WTC11 (cell line): ENCODE results near the gene CHID1. TPM values are rescaled to one million over a fixed set of nuclear protein-coding genes. Genes with fewer than 3 reads are reported as not detected.

Source experiments
- ATAC-seq: fragments of 200-7000 bp; cut with Tn5 transposase; 2 replicates; pipeline ENCODE4 v1.10.0; 2021; ENCODE audit warnings: mild to moderate bottlenecking, moderate library complexity
- CTCF ChIA-PET: fragments of 300-600 bp; sonication (Branson Sonifier 250); formaldehyde crosslinking; loops from one replicate; lab custom pipeline; 2021; ENCODE audit warnings: antibody characterized with exemption; lab: Charles Lee
- POLR2A ChIA-PET: fragments of 350-600 bp; sonication (Branson Sonifier 250); formaldehyde crosslinking; loops from one replicate; lab custom pipeline; 2021; ENCODE audit warnings: antibody characterized with exemption; lab: Charles Lee
- DNase-seq: peaks from one replicate; pipeline ENCODE4 v3.0.0; 2021; ENCODE audit warnings: low spot score
- H3K27ac Mint-ChIP-seq: 2 replicates; pipeline ENCODE4 v1.8.0; 2021; ENCODE audit warnings: mixed read lengths
- H3K27me3 Mint-ChIP-seq: 2 replicates; pipeline ENCODE4 v1.8.0; 2021; ENCODE audit warnings: low read depth, mild to moderate bottlenecking, moderate library complexity, mixed read lengths
- H3K36me3 Mint-ChIP-seq: 2 replicates; pipeline ENCODE4 v1.8.0; 2021; ENCODE audit warnings: mixed read lengths
- H3K4me1 Mint-ChIP-seq: 2 replicates; pipeline ENCODE4 v1.8.0; 2022; ENCODE audit warnings: mixed read lengths
- H3K4me3 Mint-ChIP-seq: 2 replicates; pipeline ENCODE4 v1.8.0; 2021; ENCODE audit warnings: mild to moderate bottlenecking, moderate library complexity, mixed read lengths
- H3K9me3 Mint-ChIP-seq: 2 replicates; pipeline ENCODE4 v1.8.0; 2021; ENCODE audit warnings: mixed read lengths
- CBFB ChIP-seq: sonication (generic); formaldehyde crosslinking; IDR thresholded peaks from 2 replicates; pipeline ENCODE4 v1.8.1; 2022; ENCODE audit warnings: mild to moderate bottlenecking, low read depth, missing genetic modification reagents
- CREB1 ChIP-seq: sonication (generic); formaldehyde crosslinking; IDR thresholded peaks from 2 replicates; pipeline ENCODE4 v1.8.0; 2023; ENCODE audit warnings: mild to moderate bottlenecking, missing genetic modification reagents
- CREM ChIP-seq: sonication (generic); formaldehyde crosslinking; IDR thresholded peaks from 2 replicates; pipeline ENCODE4 v1.8.1; 2022; ENCODE audit warnings: mild to moderate bottlenecking, missing genetic modification reagents, moderate library complexity
- ETV6 ChIP-seq: sonication (generic); formaldehyde crosslinking; IDR thresholded peaks from 2 replicates; pipeline ENCODE4 v1.8.1; 2022; ENCODE audit warnings: mild to moderate bottlenecking, missing genetic modification reagents
- GABPB1 ChIP-seq: sonication (generic); formaldehyde crosslinking; IDR thresholded peaks from 2 replicates; pipeline ENCODE4 v1.8.1; 2023; ENCODE audit warnings: mild to moderate bottlenecking, missing genetic modification reagents
- JAZF1 ChIP-seq: fragments of 250-450 bp; sonication (Bioruptor Pico); IDR thresholded peaks from 2 replicates; pipeline ENCODE4 v1.9.0; 2021; ENCODE audit warnings: moderate library complexity, mild to moderate bottlenecking, inconsistent platforms
- JUN ChIP-seq: sonication (generic); formaldehyde crosslinking; IDR thresholded peaks from 2 replicates; pipeline ENCODE4 v1.8.0; 2023; ENCODE audit warnings: mild to moderate bottlenecking, missing genetic modification reagents
- KAT7 ChIP-seq: sonication (generic); formaldehyde crosslinking; IDR thresholded peaks from 2 replicates; pipeline ENCODE4 v1.8.1; 2023; ENCODE audit warnings: missing genetic modification reagents, mild to moderate bottlenecking, borderline replicate concordance
- MXD4 ChIP-seq: fragments of 250-450 bp; sonication (Bioruptor Pico); IDR thresholded peaks from 2 replicates; pipeline ENCODE4 v1.8.0; 2021; ENCODE audit warnings: mild to moderate bottlenecking, moderate library complexity, borderline replicate concordance
- NFYB ChIP-seq: sonication (generic); formaldehyde crosslinking; conservative IDR thresholded peaks from 2 replicates; pipeline ENCODE4 v1.8.0; 2022; ENCODE audit warnings: low read depth, missing genetic modification reagents
- NR1H2 ChIP-seq: sonication (generic); formaldehyde crosslinking; IDR thresholded peaks from 2 replicates; pipeline ENCODE4 v1.9.0; 2021; ENCODE audit warnings: mild to moderate bottlenecking, moderate library complexity, missing genetic modification reagents
- OVOL2 ChIP-seq: fragments of 250-450 bp; sonication (Bioruptor Pico); IDR thresholded peaks from 2 replicates; pipeline ENCODE4 v1.9.0; 2021; ENCODE audit warnings: mild to moderate bottlenecking, borderline replicate concordance
- RORB ChIP-seq: fragments of 250-450 bp; sonication (Bioruptor Pico); IDR thresholded peaks from 2 replicates; pipeline ENCODE4 v1.9.0; 2021; ENCODE audit warnings: mild to moderate bottlenecking
- SP1 ChIP-seq: sonication (generic); formaldehyde crosslinking; conservative IDR thresholded peaks from 2 replicates; pipeline ENCODE4 v1.8.1; 2022; ENCODE audit warnings: missing genetic modification reagents
- ZNF219 ChIP-seq: sonication (generic); formaldehyde crosslinking; IDR thresholded peaks from 2 replicates; pipeline ENCODE4 v1.8.0; 2023; ENCODE audit warnings: missing genetic modification reagents, mild to moderate bottlenecking, borderline replicate concordance
- ZNF317 ChIP-seq: sonication (generic); formaldehyde crosslinking; IDR thresholded peaks from 2 replicates; pipeline ENCODE4 v1.8.1; 2023; ENCODE audit warnings: low read depth, mild to moderate bottlenecking, moderate library complexity, missing genetic modification reagents, borderline replicate concordance
- total RNA-seq: library from RNA; stranded (reverse); gene quantifications from 3 replicates; pipeline ENCODE4 v1.2.3, GENCODE V29; 2021
- TF ChIP-seq, protein P1 (sequence below): sonication (generic); formaldehyde crosslinking; IDR thresholded peaks from 2 replicates; pipeline ENCODE4 v1.8.1; 2023; ENCODE audit warnings: mild to moderate bottlenecking, missing genetic modification reagents
- TF ChIP-seq, protein P2 (sequence below): fragments of 250-450 bp; sonication (Bioruptor Pico); conservative IDR thresholded peaks from 2 replicates; pipeline ENCODE4 v1.9.0; 2021; ENCODE audit warnings: mild to moderate bottlenecking
- TF ChIP-seq, protein P3 (sequence below): sonication (generic); formaldehyde crosslinking; IDR thresholded peaks from 2 replicates; pipeline ENCODE4 v1.8.1; 2023; ENCODE audit warnings: mild to moderate bottlenecking, moderate library complexity, missing genetic modification reagents
- TF ChIP-seq, protein P4 (sequence below): sonication (generic); formaldehyde crosslinking; IDR thresholded peaks from 2 replicates; pipeline ENCODE4 v1.8.1; 2023; ENCODE audit warnings: mild to moderate bottlenecking, missing genetic modification reagents
- TF ChIP-seq, protein P5 (sequence below): sonication (generic); formaldehyde crosslinking; IDR thresholded peaks from 2 replicates; pipeline ENCODE4 v1.8.0; 2023; ENCODE audit warnings: mild to moderate bottlenecking, missing genetic modification reagents

CHID1 gene
- total RNA-seq, 1 experiment from 2014 or later = 92.8 TPM

DNA sequence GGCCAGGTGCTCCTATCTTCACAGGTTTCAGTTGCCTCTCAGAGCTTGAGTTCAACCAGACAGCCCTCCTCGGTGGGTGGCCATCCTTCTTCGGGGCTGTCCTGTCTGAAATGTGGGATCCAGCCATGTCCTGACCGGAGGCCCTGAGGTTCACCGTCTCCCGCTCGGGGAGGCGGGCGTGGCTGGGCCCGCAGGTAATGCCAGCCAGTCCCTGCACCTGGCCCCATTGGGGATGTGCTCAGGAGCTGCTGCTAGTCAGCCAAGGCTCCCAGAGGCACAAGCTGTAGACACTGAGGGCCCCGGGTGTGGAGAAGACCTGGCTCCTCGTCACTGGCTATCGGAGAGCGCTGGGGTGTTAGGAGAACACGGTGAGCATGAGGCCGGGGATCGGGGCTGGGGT lies 35.4 kb downstream of the CHID1 start:
- ATAC-seq (no peak), DNase-seq (no peak)
- H3K27me3 Mint-ChIP-seq = peaks cover 3% of the 10 kb centered on the region
- TF ChIP-seq KAT7 (CRISPR knock-in tag) (no peak), ZNF317 (CRISPR knock-in tag) (no peak), ZNF219 (CRISPR knock-in tag) (no peak), CREB1 (CRISPR knock-in tag) (no peak), NFYB (CRISPR knock-in tag) (no peak)
- TF ChIP-seq, protein P1, sequence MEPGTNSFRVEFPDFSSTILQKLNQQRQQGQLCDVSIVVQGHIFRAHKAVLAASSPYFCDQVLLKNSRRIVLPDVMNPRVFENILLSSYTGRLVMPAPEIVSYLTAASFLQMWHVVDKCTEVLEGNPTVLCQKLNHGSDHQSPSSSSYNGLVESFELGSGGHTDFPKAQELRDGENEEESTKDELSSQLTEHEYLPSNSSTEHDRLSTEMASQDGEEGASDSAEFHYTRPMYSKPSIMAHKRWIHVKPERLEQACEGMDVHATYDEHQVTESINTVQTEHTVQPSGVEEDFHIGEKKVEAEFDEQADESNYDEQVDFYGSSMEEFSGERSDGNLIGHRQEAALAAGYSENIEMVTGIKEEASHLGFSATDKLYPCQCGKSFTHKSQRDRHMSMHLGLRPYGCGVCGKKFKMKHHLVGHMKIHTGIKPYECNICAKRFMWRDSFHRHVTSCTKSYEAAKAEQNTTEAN (CRISPR knock-in tag) = no peak
- no peaks in the 10 kb centered on the region for H3K4me1 Mint-ChIP-seq
- H3K4me3 Mint-ChIP-seq = no peak overlapping the region
- no peak overlapping the region for H3K27ac Mint-ChIP-seq
- peaks cover 26% of the 10 kb centered on the region for H3K36me3 Mint-ChIP-seq
- no peaks in the 10 kb centered on the region for H3K9me3 Mint-ChIP-seq
- ChIA-PET POLR2A (no interaction called here), CTCF (interaction anchor here (1.3 to 1.7 kb wide), 2 partner anchors 23 to 27 kb away, joined by 4 read pairs; no protein-coding TSS in a partner anchor)

DNA sequence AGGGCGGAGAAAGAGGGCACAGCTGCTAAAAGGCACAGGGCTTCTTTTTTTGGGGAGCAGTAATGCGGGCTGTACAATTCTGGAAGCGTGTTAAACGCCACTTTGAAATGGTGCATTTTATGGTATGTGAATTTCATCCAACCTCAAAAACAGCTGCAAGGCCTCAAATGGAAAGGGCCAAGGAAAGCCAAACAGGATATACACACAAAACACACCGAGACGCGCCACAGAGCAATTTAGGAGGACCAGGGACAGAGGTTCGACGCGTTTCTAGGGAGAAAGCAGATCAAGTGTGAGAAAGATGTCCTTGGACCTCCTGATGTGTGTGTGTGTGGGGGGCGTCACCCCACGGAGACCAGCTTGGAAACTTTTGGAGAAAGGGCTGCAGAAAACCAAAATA lies 36.9 kb downstream of the CHID1 start:
- CTCF ChIA-PET = interaction anchor here (1.1 kb wide), 2 partner anchors 23 to 25 kb away, joined by 3 to 5 read pairs; no protein-coding TSS in a partner anchor
- no peaks in the 10 kb centered on the region for H3K9me3 Mint-ChIP-seq

DNA sequence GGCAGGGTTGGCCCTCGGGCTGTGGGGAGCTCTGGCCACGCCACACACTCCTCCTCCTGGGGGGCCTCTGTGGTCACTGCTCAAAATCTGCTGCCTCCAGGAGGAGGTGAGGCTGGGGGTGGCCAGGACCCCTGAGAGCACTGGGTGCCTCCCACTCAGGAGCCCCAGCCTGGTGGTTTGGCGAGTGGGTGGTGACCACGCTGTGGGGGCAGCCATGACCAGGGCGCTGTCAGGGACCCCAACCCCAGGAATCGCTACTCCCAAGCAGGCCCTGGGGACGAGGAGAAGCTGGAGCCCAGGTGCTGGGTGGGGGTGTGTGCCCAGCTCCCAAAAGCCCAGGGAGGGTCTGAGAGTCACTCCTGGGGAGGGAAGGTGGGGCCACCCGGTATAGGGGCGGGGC lies 37.8 kb downstream of the CHID1 start:
- Mint-ChIP-seq H3K36me3 (peaks cover 20% of the 10 kb centered on the region), H3K9me3 (no peaks in the 10 kb centered on the region), H3K4me3 (no peak overlapping the region), H3K4me1 (no peaks in the 10 kb centered on the region), H3K27me3 (peaks cover 3% of the 10 kb centered on the region), H3K27ac (no peak overlapping the region)
- TF ChIP-seq GABPB1 (CRISPR knock-in tag) = no peak
- TF ChIP-seq, protein P2, sequence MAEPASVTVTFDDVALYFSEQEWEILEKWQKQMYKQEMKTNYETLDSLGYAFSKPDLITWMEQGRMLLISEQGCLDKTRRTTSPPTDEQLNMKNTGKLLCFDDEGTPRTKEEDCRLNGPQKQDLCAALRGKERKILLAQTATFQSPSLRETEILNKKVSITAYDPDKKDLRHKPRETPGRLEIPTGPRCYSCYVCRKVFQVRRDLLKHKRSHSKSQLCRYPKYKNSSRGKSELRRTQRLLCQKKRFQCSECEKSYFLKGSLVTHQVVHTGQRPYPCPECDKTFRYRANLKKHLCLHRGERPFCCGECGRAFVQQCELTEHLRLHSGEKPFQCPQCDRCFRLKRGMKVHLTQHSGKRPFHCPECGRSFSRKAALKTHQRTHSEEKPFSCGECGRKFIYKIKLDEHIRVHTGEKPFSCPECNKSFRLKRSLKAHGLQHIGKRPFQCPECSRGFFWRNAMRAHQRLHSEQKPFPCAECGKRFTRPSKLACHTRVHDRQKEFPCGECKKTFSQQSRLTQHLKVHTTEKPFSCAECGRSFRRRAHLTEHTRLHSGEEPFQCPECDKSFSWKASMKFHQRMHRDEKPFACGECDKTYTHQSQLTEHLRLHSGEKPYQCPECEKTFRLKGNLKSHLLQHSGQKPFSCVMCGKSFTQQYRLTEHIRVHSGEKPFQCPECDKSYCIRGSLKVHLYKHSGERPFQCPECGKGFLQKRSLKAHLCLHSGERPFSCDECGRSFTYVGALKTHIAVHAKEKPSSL (CRISPR knock-in tag) = no peak
- TF ChIP-seq JUN (CRISPR knock-in tag) = no peak
- TF ChIP-seq, protein P3, sequence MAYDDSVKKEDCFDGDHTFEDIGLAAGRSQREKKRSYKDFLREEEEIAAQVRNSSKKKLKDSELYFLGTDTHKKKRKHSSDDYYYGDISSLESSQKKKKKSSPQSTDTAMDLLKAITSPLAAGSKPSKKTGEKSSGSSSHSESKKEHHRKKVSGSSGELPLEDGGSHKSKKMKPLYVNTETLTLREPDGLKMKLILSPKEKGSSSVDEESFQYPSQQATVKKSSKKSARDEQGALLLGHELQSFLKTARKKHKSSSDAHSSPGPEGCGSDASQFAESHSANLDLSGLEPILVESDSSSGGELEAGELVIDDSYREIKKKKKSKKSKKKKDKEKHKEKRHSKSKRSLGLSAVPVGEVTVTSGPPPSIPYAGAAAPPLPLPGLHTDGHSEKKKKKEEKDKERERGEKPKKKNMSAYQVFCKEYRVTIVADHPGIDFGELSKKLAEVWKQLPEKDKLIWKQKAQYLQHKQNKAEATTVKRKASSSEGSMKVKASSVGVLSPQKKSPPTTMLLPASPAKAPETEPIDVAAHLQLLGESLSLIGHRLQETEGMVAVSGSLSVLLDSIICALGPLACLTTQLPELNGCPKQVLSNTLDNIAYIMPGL (CRISPR knock-in tag) = no peak
- TF ChIP-seq SP1 = no peak
- ChIA-PET CTCF (interaction anchor here (1.1 kb wide), 2 partner anchors 22 to 24 kb away, joined by 3 to 5 read pairs; no protein-coding TSS in a partner anchor), POLR2A (interaction anchor here (1.7 to 2.4 kb wide), 2 partner anchors 10 to 29 kb away, joined by 4 to 8 read pairs; no protein-coding TSS in a partner anchor)
- DNase-seq (no peak), ATAC-seq (no peak)

More for the DNA sequence above, 36.9 kb downstream of the CHID1 start:
- POLR2A ChIA-PET = interaction anchor here (2.4 kb wide), 1 partner anchor 11 kb away, joined by 8 read pairs; no protein-coding TSS in a partner anchor
- no peak for DNase-seq
- H3K4me1 Mint-ChIP-seq = no peaks in the 10 kb centered on the region
- TF ChIP-seq CREB1 (CRISPR knock-in tag) = no peak
- no peak for TF ChIP-seq RORB (CRISPR knock-in tag)
- no peak for TF ChIP-seq CREM
- no peak for TF ChIP-seq JAZF1
- TF ChIP-seq OVOL2 (CRISPR knock-in tag) = no peak
- no peak for TF ChIP-seq CBFB (CRISPR knock-in tag)
- TF ChIP-seq, protein P4, sequence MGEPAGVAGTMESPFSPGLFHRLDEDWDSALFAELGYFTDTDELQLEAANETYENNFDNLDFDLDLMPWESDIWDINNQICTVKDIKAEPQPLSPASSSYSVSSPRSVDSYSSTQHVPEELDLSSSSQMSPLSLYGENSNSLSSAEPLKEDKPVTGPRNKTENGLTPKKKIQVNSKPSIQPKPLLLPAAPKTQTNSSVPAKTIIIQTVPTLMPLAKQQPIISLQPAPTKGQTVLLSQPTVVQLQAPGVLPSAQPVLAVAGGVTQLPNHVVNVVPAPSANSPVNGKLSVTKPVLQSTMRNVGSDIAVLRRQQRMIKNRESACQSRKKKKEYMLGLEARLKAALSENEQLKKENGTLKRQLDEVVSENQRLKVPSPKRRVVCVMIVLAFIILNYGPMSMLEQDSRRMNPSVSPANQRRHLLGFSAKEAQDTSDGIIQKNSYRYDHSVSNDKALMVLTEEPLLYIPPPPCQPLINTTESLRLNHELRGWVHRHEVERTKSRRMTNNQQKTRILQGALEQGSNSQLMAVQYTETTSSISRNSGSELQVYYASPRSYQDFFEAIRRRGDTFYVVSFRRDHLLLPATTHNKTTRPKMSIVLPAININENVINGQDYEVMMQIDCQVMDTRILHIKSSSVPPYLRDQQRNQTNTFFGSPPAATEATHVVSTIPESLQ (CRISPR knock-in tag) = no peak
- no peak for TF ChIP-seq MXD4 (CRISPR knock-in tag)
- TF ChIP-seq, protein P5, sequence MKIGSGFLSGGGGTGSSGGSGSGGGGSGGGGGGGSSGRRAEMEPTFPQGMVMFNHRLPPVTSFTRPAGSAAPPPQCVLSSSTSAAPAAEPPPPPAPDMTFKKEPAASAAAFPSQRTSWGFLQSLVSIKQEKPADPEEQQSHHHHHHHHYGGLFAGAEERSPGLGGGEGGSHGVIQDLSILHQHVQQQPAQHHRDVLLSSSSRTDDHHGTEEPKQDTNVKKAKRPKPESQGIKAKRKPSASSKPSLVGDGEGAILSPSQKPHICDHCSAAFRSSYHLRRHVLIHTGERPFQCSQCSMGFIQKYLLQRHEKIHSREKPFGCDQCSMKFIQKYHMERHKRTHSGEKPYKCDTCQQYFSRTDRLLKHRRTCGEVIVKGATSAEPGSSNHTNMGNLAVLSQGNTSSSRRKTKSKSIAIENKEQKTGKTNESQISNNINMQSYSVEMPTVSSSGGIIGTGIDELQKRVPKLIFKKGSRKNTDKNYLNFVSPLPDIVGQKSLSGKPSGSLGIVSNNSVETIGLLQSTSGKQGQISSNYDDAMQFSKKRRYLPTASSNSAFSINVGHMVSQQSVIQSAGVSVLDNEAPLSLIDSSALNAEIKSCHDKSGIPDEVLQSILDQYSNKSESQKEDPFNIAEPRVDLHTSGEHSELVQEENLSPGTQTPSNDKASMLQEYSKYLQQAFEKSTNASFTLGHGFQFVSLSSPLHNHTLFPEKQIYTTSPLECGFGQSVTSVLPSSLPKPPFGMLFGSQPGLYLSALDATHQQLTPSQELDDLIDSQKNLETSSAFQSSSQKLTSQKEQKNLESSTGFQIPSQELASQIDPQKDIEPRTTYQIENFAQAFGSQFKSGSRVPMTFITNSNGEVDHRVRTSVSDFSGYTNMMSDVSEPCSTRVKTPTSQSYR (CRISPR knock-in tag) = no peak
- no peak for TF ChIP-seq NR1H2 (CRISPR knock-in tag)
- no peak for TF ChIP-seq ETV6 (CRISPR knock-in tag)
- TF ChIP-seq, all 79 proteins: peak for 0
- no peak for ATAC-seq
- peaks cover 3% of the 10 kb centered on the region for H3K27me3 Mint-ChIP-seq
- H3K4me3 Mint-ChIP-seq = no peak overlapping the region
- no peak overlapping the region for H3K27ac Mint-ChIP-seq
- H3K36me3 Mint-ChIP-seq = peaks cover 21% of the 10 kb centered on the region
